ENCODE measurements around the gene PDE7B.

Gene PDE7B

GRCh38 chr6:136236466-136237293 is 385.2 kb downstream of the PDE7B start:
- no peak for DNase-seq (ENCODE audit: low read depth in 2 of 2)

DNA sequence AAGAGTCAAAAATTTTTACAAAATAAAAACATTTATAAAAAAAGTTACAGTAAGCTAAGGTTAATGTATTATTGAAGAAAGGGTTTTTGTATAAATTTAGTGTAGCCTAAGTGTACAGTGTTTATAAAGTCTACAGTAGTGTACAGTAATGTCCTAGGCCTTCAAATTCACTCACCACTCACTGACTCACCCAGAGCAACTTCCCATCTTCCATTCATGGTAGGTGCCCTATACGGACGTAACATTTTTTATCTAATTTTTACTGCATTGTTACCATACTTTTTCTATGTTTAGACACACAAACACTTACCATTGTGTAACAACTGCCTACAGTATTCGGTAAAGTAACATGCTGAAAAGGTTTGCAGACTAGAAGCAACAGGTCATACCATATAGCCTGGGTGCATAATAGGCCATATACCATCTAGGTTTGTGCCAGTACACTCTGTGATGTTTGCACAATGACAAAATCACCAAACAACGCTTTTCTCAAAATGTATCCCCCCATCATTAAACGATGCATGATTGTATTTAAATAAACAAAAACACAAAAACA is 392.6 kb downstream of the PDE7B start:
- no peak for DNase-seq (ENCODE audit: low read depth in 2 of 2)
